Breast epithelium (tissue), 4 donors: ENCODE measurements around the gene GOT1. TPM values are rescaled to one million over a fixed set of nuclear protein-coding genes. Genes with fewer than 3 reads are reported as not detected.

Source experiments
- DNase-seq, 2 donors: peaks; one replicate each; pipeline ENCODE4 v3.0.0-alpha.2; 2019; ENCODE audit warnings: low spot score in 2 of 2
- H3K27ac ChIP-seq, 2 donors: fragments of 200-600 bp; sonication (generic) in 1 of 2; one replicate each; pipeline ENCODE4 v1.5.1; 2016 to 2019; ENCODE audit warnings: mild to moderate bottlenecking in 1 of 2
- H3K27me3 ChIP-seq, 2 donors: fragments of 200-600 bp; sonication (generic) in 1 of 2; one replicate each; pipeline versions ENCODE4 v1.5.1 to v1.6.0; 2017 to 2019; ENCODE audit warnings: control low read depth in 1 of 2, mild to moderate bottlenecking in 1 of 2
- H3K36me3 ChIP-seq: fragments of 200-600 bp; one replicate; pipeline ENCODE4 v1.5.1; 2019
- H3K4me1 ChIP-seq, 2 donors: fragments of 200-600 bp; sonication (generic); one replicate each; pipeline ENCODE4 v1.5.1; 2016 to 2019; ENCODE audit warnings: control low read depth in 1 of 2
- H3K4me3 ChIP-seq, 3 donors: fragments of 200-600 bp; sonication (generic); 1 replicate in 2 of 3; 2 replicates in 1 of 3; pipeline ENCODE4 v1.5.1; 2016 to 2019; ENCODE audit warnings: mild to moderate bottlenecking in 3 of 3, moderate library complexity in 2 of 3
- H3K9me3 ChIP-seq, 2 donors: fragments of 200-600 bp; sonication (generic) in 1 of 2; one replicate each; pipeline ENCODE4 v1.5.1; 2016 to 2019; ENCODE audit warnings: control low read depth in 1 of 2
- POLR2A ChIP-seq: fragments of 450-650 bp; IDR thresholded peaks from one replicate; pipeline ENCODE4 v1.6.1; 2016; ENCODE audit warnings: antibody characterized with exemption, mild to moderate bottlenecking, moderate library complexity
- POLR2AphosphoS5 ChIP-seq, 3 donors: sonication (generic); formaldehyde crosslinking; IDR thresholded peaks; one replicate each; pipeline ENCODE4 v1.6.1; 2017; ENCODE audit warnings: antibody characterized with exemption in 3 of 3
- intact Hi-C: fragments of 100-400 bp; cut with DNase I; formaldehyde crosslinking; loops from one replicate; pipeline ENCODE4 v1.15.1; 2023; ENCODE audit warnings: low total_unique reads
- total RNA-seq, 3 donors: library from RNA; depleted of rRNA; stranded (reverse); fragments of >200 nt; gene quantifications; one replicate each; pipeline ENCODE4 v1.1.0, GENCODE V29; 2016
- TF ChIP-seq, protein P1 (sequence below), 3 donors: fragments of 450-650 bp; IDR thresholded peaks; one replicate each; pipeline ENCODE4 v1.5.1; 2016 to 2017; ENCODE audit warnings: antibody characterized with exemption in 3 of 3, mild to moderate bottlenecking in 3 of 3, moderate library complexity in 3 of 3

GOT1 gene
- total RNA-seq, 3 donors from 2014 or later, result 13.9 to 18.4 (median 15.7) TPM

DNA sequence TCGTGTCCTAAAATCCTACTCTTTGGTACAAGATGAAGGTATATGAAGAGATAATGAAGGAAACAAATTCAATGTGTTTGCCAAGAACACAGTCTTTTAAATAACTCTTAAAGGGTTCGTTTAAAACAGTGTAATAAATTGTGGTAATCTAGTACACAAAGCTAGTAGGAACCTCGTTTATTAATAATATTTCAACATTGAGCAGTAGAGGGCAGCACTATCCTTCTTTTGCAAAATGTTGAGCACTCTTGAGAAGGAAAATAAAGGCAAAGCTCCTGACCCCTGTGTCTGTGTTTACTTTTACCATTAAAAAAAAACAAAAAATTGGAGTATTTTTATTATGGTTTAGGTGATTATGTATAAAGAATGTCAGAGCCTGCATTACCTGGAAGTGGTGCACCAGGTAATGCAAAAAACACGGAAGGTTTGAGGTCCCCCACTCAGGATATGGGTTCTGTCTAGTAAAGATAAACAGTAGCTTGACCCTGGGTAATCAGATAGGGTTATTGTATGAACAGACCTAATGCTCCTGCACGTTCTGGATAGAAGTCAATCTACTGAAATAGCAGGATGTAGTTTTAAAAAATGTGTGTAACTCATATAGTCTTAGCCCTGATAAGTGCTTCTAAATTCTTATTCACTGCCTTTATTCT lies 5.7 kb upstream of the GOT1 start:
- no peaks in the 10 kb centered on the region for H3K9me3 ChIP-seq
- no peak overlapping the region for H3K27ac ChIP-seq
- no peaks in the 10 kb centered on the region for H3K4me1 ChIP-seq
- no peak for DNase-seq
- H3K27me3 ChIP-seq, result no peaks in the 10 kb centered on the region
- no peak for TF ChIP-seq POLR2A
- TF ChIP-seq, protein P1, sequence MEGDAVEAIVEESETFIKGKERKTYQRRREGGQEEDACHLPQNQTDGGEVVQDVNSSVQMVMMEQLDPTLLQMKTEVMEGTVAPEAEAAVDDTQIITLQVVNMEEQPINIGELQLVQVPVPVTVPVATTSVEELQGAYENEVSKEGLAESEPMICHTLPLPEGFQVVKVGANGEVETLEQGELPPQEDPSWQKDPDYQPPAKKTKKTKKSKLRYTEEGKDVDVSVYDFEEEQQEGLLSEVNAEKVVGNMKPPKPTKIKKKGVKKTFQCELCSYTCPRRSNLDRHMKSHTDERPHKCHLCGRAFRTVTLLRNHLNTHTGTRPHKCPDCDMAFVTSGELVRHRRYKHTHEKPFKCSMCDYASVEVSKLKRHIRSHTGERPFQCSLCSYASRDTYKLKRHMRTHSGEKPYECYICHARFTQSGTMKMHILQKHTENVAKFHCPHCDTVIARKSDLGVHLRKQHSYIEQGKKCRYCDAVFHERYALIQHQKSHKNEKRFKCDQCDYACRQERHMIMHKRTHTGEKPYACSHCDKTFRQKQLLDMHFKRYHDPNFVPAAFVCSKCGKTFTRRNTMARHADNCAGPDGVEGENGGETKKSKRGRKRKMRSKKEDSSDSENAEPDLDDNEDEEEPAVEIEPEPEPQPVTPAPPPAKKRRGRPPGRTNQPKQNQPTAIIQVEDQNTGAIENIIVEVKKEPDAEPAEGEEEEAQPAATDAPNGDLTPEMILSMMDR (IDR thresholded peaks at IDR 0.05), result peak in 2 of 3 donors; percentile 34 to 45
- no peaks in the 10 kb centered on the region for H3K36me3 ChIP-seq
- intact Hi-C loops, result no loop called here
- H3K4me3 ChIP-seq, result no peak overlapping the region

DNA sequence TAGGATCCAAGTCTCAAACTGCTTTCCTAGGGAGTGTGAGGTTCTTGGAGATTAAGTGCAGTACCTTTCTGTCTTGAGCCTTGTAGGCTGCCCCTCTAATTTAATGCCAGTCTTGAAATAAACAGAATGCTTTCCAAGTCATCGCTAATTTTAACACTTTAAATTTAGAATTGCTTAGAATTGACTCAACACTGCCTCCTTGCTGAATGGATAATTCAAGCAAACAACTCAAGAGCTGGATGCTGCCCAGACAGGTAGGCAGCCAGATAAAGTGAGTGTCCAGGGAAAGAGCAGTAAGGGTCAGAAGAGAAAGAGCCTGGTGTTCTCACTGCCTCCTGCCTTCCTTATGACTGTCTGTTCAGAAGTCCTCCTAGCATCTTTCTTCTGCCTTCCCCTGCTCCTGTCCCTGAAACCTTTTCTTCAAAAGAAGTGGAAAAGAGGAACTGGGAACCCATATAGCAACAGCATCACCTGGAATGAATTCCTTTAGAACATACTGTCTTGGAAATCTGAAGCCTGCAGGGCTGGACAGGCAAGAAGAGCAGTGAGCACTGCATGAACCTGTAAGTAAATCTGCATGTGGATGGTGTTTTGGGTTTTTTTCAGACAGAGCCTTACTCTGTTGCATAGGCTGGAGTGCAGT lies 3.1 kb upstream of the GOT1 start:
- DNase-seq, result no peak
- intact Hi-C loops, result loop anchor here (5.0 kb wide), 1 partner anchor 179 kb away; no protein-coding TSS in a partner anchor
- H3K27ac ChIP-seq, result no peak overlapping the region
- H3K36me3 ChIP-seq, result no peaks in the 10 kb centered on the region
- H3K4me1 ChIP-seq, result peaks cover 0 to 6% of the 10 kb centered on the region in 2 donors
- H3K9me3 ChIP-seq, result no peaks in the 10 kb centered on the region
- no peaks in the 10 kb centered on the region for H3K27me3 ChIP-seq
- TF ChIP-seq, protein P1 (IDR thresholded peaks at IDR 0.05), result no peak
- no peak for TF ChIP-seq POLR2AphosphoS5 (IDR thresholded peaks at IDR 0.05)
- TF ChIP-seq POLR2A, result no peak
- no peak overlapping the region for H3K4me3 ChIP-seq

DNA sequence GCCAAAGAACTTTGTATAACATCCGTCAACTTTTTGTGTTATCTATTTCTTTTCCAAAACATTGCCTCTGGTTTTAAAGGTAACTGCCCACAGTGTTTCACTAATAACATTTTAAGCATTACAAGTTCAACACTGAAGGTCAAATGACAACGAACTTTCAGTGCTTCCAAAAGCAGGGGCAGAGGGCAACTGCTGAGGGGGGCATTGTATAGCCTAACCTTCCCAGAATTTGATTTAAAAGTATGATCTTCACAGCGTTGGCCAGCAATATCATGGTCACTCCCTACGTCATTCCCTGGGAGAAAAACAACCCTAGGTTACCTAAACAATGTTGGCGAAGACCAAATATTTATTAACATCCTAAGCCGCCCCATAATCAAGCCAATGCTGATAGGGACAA lies 2.5 kb upstream of the GOT1 start:
- TF ChIP-seq, protein P1 (IDR thresholded peaks at IDR 0.05), result no peak
- no peaks in the 10 kb centered on the region for H3K27me3 ChIP-seq
- DNase-seq, result no peak
- peaks cover 0 to 6% of the 10 kb centered on the region in 2 donors for H3K4me1 ChIP-seq
- H3K27ac ChIP-seq, result no peak overlapping the region
- no peak overlapping the region for H3K4me3 ChIP-seq
- no peaks in the 10 kb centered on the region for H3K36me3 ChIP-seq
- intact Hi-C loops, result loop anchor here (5.0 kb wide), 1 partner anchor 179 kb away; no protein-coding TSS in a partner anchor
- no peaks in the 10 kb centered on the region for H3K9me3 ChIP-seq

DNA sequence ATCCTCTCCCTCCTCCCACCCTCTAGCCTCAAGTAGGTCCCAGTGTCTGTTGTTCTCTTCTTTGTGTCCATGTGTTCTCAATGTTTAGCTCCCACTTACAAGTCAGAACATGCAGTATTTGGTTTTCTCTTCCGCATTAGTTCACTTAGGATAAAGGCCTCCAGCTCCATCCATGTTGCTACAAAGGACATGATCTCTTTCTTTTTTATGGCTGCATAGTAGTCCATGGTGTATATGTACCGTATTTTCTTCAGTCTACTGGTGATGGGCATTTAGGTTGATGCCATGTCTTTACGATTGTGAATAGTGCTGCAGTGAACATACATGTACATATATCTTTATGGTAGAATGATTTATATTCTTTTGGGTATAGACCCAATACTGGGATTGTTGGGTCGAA lies 1.6 kb upstream of the GOT1 start:
- Histone ChIP-seq H3K36me3 (no peaks in the 10 kb centered on the region), H3K27ac (no peak overlapping the region), H3K9me3 (no peaks in the 10 kb centered on the region), H3K27me3 (no peaks in the 10 kb centered on the region), H3K4me1 (peaks cover 0 to 6% of the 10 kb centered on the region in 2 donors), H3K4me3 (peak overlapping the region in 1 of 3 donors; percentile 66)
- DNase-seq, result no peak
- TF ChIP-seq, protein P1 (IDR thresholded peaks at IDR 0.05), result no peak
- TF ChIP-seq POLR2A (no peak), POLR2AphosphoS5 (IDR thresholded peaks at IDR 0.05) (no peak)
- intact Hi-C loops, result loop anchor here (5.0 kb wide), 1 partner anchor 180 kb away; no protein-coding TSS in a partner anchor

DNA sequence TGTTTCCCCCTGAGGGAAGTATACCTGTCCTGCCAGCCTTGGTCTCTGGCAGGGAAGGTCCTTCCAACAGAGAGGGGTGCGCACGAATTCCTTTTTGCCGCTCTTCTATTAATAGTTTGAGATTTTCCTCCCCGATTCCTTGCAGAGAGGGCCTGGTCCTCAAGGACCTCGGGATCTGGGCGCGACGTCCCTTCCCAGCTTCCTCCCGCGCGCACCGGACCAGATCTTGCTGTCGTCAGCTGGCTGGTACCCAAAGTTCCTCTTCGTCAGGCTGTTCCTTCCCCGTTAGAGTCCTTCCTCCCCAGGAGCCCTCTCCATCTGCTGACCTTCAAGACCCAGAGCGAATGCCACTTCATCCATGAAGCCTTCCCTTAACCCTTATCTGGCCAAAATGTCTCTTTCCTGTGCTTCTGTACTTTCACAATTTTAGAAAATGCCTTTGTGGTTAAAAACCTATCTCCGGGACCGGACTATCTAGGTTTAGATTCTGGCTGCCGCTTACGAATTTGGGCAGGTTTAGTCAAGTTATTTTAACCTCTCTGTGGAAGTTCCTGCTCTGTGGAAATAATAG lies 851 bp upstream of the GOT1 start:
- Histone ChIP-seq H3K4me3 (peak overlapping the region; percentile 65 to 88 (median 66)), H3K4me1 (peaks cover 0 to 6% of the 10 kb centered on the region in 2 donors), H3K36me3 (no peaks in the 10 kb centered on the region), H3K27me3 (no peaks in the 10 kb centered on the region), H3K9me3 (no peaks in the 10 kb centered on the region), H3K27ac (peak overlapping the region; percentile 87 to 95)
- no peak for TF ChIP-seq POLR2AphosphoS5 (IDR thresholded peaks at IDR 0.05)
- no peak for TF ChIP-seq POLR2A
- TF ChIP-seq, protein P1 (IDR thresholded peaks at IDR 0.05), result no peak
- intact Hi-C loops, result loop anchor here (5.0 kb wide), 1 partner anchor 181 kb away; no protein-coding TSS in a partner anchor
- peak; percentile 61 to 73 for DNase-seq
